NCI-H510A (cell line): Measurements from ENCODE around the gene AGMAT.

Experiments used
- DNase-seq: peaks from one replicate; lab custom pipeline; 2025; lab: John Stamatoyannopoulos, UW

Gene AGMAT

GRCh38 chr1:15524283-15525049 lies 60.4 kb downstream of the AGMAT start:
- DNase-seq: peak; percentile 100

DNA sequence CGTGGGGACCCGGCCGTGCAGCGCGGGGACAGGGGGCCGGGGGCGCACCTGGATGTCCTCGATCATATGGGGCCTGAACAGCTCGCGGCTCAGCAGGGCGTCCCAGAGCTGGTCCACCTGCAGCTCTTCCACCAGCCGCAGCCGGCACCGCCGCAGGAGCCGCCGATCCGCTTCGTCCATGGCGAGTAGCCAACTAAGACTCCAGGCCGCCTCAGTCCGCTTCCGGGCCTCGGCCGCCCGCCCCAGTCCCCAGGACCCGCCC lies 60.9 kb downstream of the AGMAT start, which contains the start of gene CASP9:
Gene CASP9 (minus strand): TSS at position 195 of the 262 bp plus-strand sequence. CDS start 15 bp downstream, at position 180.
- DNase-seq: no peak

- no peak for DNase-seq
Observed at GRCh38 chr1:15523104-15524020, 61.5 kb downstream of the AGMAT start.

GRCh38 chr1:15522551-15522950 lies 62.3 kb downstream of the AGMAT start:
- DNase-seq: no peak
